ENCODE results near the gene STK39. TPM values are rescaled to one million over a fixed set of nuclear protein-coding genes. Genes with fewer than 3 reads are reported as not detected.

STK39 gene
- total and polyA plus RNA-seq, 9 of the 15 experiments (the other 6 are each of a cell fraction or from before 2014, with no cell fraction given) = 0.19 to 0.76 (median 0.51) TPM

DNA sequence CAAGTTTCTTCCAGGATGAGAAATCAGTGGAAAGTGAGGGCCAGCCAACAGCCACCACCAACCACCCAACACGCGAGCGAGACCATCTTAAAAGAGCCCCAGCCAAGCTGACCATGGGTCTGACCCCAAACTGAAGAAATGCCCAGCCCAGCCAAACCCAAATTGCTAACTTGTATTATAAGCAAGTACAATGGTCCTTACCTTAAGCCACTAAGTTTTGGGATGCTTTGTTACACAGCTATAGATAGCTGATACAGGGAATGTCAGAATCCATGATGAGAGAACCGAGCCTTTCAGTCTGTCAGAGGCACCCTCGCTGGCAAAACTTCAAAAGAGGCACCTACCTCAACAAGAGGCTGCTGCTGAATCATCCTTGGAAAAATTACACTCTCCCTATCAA lies 17.0 kb downstream of the STK39 start:
- H3K4me1 ChIP-seq (replicated peaks in 1 of 2; ENCODE audit: control insufficient read depth in 2 of 2, insufficient read depth in 2 of 2, low read length in 2 of 2) = no peaks in the 10 kb centered on the region
- no peak overlapping the region for H3K9ac ChIP-seq (ENCODE audit: insufficient read depth in 1 of 2, low read depth in 2 of 2, low read length in 2 of 2)
- no peaks in the 10 kb centered on the region for H3K9me3 ChIP-seq (replicated peaks; ENCODE audit: control insufficient read depth, insufficient read depth, low read depth, low read length)
- H4K20me1 ChIP-seq (replicated peaks; ENCODE audit: control insufficient read depth, insufficient read depth, low read length) = no peaks in the 10 kb centered on the region; the same call in 1 of the 2 replicates
- in situ Hi-C loops (cut with MboI) = no loop called here
- H3K36me3 ChIP-seq (ENCODE audit: control insufficient read depth, insufficient read depth, low read length) = no peaks in the 10 kb centered on the region
- ChIA-PET CTCF (ENCODE audit: low intra/inter-chr PET ratio) (no interaction called here), POLR2A (interaction anchor here (1.6 kb wide), 1 partner anchor 22 kb away, joined by 3 read pairs; no protein-coding TSS in a partner anchor)
- H2AFZ ChIP-seq (ENCODE audit: low read depth, low read length) = no peak overlapping the region
- TF ChIP-seq CEBPG (CRISPR knock-in tag; IDR thresholded peaks at IDR 0.05) (no peak), CEBPG (tag; conservative IDR thresholded peaks at IDR 0.05 in 1 of 2, IDR thresholded peaks at IDR 0.05 in 1 of 2) (no peak), TEAD4 (IDR thresholded peaks at IDR 0.05; ENCODE audit: low read length) (no peak), TEAD4 (CRISPR knock-in tag; IDR thresholded peaks at IDR 0.05; ENCODE audit: borderline replicate concordance) (no peak), FOXP1 (CRISPR knock-in tag; IDR thresholded peaks at IDR 0.05) (no peak), PHF21A (IDR thresholded peaks at IDR 0.05; ENCODE audit: borderline replicate concordance, low read depth) (no peak), GATA2 (CRISPR knock-in tag; IDR thresholded peaks at IDR 0.05) (no peak), BCOR (IDR thresholded peaks at IDR 0.05) (no peak), ZNF444 (CRISPR knock-in tag; IDR thresholded peaks at IDR 0.05) (no peak), ERF (CRISPR knock-in tag; IDR thresholded peaks at IDR 0.05) (no peak), CAMTA2 (CRISPR knock-in tag; conservative IDR thresholded peaks at IDR 0.05) (no peak), ZNF445 (CRISPR knock-in tag; IDR thresholded peaks at IDR 0.05; ENCODE audit: low read depth) (no peak), ZNF140 (CRISPR knock-in tag; IDR thresholded peaks at IDR 0.05) (no peak), ZBTB12 (CRISPR knock-in tag; IDR thresholded peaks at IDR 0.05) (no peak), MXI1 (IDR thresholded peaks at IDR 0.05; ENCODE audit: low read depth, low read length) (no peak), KAT2B (IDR thresholded peaks at IDR 0.05; ENCODE audit: low read depth, low read length) (no peak), POLR2G (IDR thresholded peaks at IDR 0.05; ENCODE audit: low read depth, low read length) (no peak)
- FAIRE-seq (no peak), DNase-seq (ENCODE audit: extremely low read depth in 1 of 4, low spot score in 3 of 4) (no peak), ATAC-seq (no peak)
- no peaks in the 10 kb centered on the region for H3K9me1 ChIP-seq (ENCODE audit: control insufficient read depth, insufficient read depth, low read length)
- BruUV-seq (replicated peaks) = no TSS peak
- H3K4me2 ChIP-seq (ENCODE audit: insufficient read depth, low read length) = no peak overlapping the region
- no peaks in the 10 kb centered on the region for H3K79me2 ChIP-seq (ENCODE audit: control insufficient read depth, insufficient read depth, low read length)
- WGBS (ENCODE audit: insufficient coverage, low coverage, missing lambda C conversion rate) = 1% methylated on average over 5 of the region's 5 CpGs
- peaks cover 5 to 10% of the 10 kb centered on the region in 2 experiments; a peak in 2 of 5 replicates for H3K27me3 ChIP-seq (ENCODE audit: control insufficient read depth in 2 of 2, insufficient read depth in 2 of 2, low read length in 2 of 2)
- no peak overlapping the region for H3K27ac ChIP-seq (ENCODE audit: extremely low read depth, low read depth, low read length)
- intact Hi-C loops (cut with micrococcal nuclease) = no loop called here
- no peak overlapping the region for H3K4me3 ChIP-seq

Data from K562 (cell line).